ENCODE results near the gene TRAF1. TPM values are rescaled to one million over a fixed set of nuclear protein-coding genes. Genes with fewer than 3 reads are reported as not detected.

TRAF1 gene
- polyA plus RNA-seq, 1 donor from 2014 or later, result 0.89 TPM

DNA sequence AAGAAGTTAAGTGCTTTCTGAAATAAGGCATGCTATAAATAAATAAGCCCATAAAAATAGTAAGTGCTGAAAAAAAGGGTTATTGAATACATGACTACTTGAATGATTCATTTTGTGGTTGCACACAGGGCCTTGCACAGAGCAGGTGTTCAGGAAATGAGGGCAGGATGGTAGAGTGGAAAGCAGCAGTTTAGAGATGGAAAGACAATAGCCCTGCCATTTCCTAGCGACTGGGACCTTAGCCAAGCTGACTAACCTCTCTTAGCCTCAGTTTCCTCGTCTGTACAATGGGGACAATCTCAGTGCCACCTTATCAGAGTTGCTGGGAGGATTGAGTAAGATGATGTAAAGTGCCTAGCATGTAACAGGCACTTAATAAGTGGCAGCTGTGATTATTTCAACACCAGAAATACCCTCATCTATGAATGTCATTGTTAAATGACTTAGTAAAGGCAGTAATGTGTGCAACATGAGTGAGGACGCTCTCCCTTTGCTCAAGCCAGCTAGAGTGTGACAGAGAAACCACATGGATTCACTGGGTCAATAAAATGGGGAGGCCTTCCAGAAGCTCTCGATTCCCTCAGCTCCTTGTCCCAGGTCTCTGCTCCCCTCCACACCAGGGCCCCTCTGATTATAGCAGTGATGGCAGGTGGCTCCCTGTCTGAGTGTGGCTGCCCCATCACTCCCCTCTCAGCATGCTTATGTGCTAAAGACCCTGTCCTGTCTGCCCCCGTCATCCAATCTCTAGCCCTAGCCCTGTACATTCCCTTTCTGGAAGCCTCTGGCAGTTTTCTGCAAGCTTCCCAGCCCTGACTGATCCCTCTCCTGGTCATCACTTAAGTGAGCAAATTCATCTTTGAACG lies 33.6 kb downstream of the TRAF1 start (continued):
- no peak for TF ChIP-seq TAF1 (IDR thresholded peaks at IDR 0.05; ENCODE audit: low read depth)
- no peak for TF ChIP-seq EZH2 (IDR thresholded peaks at IDR 0.05; ENCODE audit: borderline replicate concordance, insufficient read depth, low read length, poor library complexity, severe bottlenecking)

DNA sequence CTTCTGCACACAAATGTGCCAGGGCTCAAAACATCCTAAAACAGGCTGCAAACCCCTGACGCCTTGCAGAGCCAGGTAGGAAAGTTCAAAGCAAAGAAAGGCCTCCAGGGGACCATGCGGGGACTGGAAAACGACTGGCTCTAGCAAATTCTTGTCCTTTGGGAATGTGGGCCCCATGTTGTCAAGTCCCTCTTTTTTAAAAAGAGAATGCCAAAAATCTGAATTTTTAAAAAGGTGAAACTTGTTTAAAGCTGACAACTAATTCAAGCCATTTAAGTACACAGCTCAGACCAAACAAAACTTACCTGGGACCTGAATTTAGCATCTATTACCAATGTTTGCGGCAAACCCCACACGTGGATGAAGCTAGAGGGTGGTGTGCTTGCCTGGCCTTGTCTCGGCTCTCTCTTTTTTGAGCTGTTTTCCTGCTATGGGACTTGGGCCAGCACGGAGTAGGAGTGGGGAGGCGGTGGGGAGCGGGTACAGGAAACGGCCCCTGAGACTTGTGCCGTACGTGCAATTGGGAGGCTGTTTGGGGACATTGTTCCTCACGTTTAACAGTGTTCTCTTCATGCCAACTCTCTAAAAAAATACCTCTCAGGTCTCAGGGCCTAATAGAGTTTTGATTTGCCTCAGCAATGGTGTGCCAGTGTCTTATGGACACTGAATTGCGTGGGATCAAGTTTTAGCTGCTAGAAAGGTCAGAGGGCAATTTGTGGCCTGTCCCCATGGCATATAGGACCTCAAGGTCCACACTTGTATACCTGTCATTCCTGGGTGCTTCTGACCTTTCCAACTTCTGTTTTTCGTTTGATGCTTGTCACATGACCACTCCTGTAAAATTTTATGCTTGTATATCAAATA lies 34.5 kb downstream of the TRAF1 start:
- H3K9ac ChIP-seq (ENCODE audit: low read length), result no peak overlapping the region
- no peaks in the 10 kb centered on the region for H4K20me1 ChIP-seq (ENCODE audit: insufficient read depth)
- H3K9me3 ChIP-seq (ENCODE audit: low read length), result no peaks in the 10 kb centered on the region
- H3K4me2 ChIP-seq (ENCODE audit: low read length), result no peak overlapping the region
- H3K9me2 ChIP-seq (ENCODE audit: insufficient read depth, low read length), result no peaks in the 10 kb centered on the region
- no peaks in the 10 kb centered on the region for H3K36me3 ChIP-seq (ENCODE audit: insufficient read depth, low read length)
- H2AFZ ChIP-seq (ENCODE audit: low read depth, low read length), result no peak overlapping the region
- no peak overlapping the region for H3K27ac ChIP-seq (ENCODE audit: low read length)
- TF ChIP-seq EZH2 (IDR thresholded peaks at IDR 0.05; ENCODE audit: borderline replicate concordance, insufficient read depth, low read length, poor library complexity, severe bottlenecking) (no peak), TAF1 (IDR thresholded peaks at IDR 0.05; ENCODE audit: low read depth) (no peak), MXI1 (conservative IDR thresholded peaks at IDR 0.05; ENCODE audit: poor library complexity, severe bottlenecking) (no peak), POLR2AphosphoS5 (IDR thresholded peaks at IDR 0.05) (no peak), RAD21 (conservative IDR thresholded peaks at IDR 0.05) (no peak), SMC3 (conservative IDR thresholded peaks at IDR 0.05; ENCODE audit: poor library complexity) (no peak), EP300 (conservative IDR thresholded peaks at IDR 0.05; ENCODE audit: poor library complexity, severe bottlenecking) (no peak)
- TF ChIP-seq, protein P1, sequence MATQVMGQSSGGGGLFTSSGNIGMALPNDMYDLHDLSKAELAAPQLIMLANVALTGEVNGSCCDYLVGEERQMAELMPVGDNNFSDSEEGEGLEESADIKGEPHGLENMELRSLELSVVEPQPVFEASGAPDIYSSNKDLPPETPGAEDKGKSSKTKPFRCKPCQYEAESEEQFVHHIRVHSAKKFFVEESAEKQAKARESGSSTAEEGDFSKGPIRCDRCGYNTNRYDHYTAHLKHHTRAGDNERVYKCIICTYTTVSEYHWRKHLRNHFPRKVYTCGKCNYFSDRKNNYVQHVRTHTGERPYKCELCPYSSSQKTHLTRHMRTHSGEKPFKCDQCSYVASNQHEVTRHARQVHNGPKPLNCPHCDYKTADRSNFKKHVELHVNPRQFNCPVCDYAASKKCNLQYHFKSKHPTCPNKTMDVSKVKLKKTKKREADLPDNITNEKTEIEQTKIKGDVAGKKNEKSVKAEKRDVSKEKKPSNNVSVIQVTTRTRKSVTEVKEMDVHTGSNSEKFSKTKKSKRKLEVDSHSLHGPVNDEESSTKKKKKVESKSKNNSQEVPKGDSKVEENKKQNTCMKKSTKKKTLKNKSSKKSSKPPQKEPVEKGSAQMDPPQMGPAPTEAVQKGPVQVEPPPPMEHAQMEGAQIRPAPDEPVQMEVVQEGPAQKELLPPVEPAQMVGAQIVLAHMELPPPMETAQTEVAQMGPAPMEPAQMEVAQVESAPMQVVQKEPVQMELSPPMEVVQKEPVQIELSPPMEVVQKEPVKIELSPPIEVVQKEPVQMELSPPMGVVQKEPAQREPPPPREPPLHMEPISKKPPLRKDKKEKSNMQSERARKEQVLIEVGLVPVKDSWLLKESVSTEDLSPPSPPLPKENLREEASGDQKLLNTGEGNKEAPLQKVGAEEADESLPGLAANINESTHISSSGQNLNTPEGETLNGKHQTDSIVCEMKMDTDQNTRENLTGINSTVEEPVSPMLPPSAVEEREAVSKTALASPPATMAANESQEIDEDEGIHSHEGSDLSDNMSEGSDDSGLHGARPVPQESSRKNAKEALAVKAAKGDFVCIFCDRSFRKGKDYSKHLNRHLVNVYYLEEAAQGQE (IDR thresholded peaks at IDR 0.05; ENCODE audit: borderline replicate concordance), result no peak
- TF ChIP-seq, protein P2, sequence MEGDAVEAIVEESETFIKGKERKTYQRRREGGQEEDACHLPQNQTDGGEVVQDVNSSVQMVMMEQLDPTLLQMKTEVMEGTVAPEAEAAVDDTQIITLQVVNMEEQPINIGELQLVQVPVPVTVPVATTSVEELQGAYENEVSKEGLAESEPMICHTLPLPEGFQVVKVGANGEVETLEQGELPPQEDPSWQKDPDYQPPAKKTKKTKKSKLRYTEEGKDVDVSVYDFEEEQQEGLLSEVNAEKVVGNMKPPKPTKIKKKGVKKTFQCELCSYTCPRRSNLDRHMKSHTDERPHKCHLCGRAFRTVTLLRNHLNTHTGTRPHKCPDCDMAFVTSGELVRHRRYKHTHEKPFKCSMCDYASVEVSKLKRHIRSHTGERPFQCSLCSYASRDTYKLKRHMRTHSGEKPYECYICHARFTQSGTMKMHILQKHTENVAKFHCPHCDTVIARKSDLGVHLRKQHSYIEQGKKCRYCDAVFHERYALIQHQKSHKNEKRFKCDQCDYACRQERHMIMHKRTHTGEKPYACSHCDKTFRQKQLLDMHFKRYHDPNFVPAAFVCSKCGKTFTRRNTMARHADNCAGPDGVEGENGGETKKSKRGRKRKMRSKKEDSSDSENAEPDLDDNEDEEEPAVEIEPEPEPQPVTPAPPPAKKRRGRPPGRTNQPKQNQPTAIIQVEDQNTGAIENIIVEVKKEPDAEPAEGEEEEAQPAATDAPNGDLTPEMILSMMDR (IDR thresholded peaks at IDR 0.05; ENCODE audit: poor library complexity, severe bottlenecking), result no peak
- no peaks in the 10 kb centered on the region for H3K27me3 ChIP-seq (ENCODE audit: insufficient read depth, low read depth, low read length)
- H3K4me3 ChIP-seq (ENCODE audit: low read length), result no peak overlapping the region
- H3K79me2 ChIP-seq (replicated peaks; ENCODE audit: insufficient read depth, low read length), result no peaks in the 10 kb centered on the region
- H3F3A ChIP-seq (ENCODE audit: insufficient read depth, low read length, poor library complexity, severe bottlenecking), result no peaks in the 10 kb centered on the region

All from neural cell (in vitro differentiated cells).